Nephron progenitor cell (in vitro differentiated cells): Measurements from ENCODE around the gene TCF12.
A peak's percentile ranks its signal among the peaks of the same experiment; 100 is the strongest.

Experiments used
- DNase-seq: peaks from one replicate; pipeline ENCODE4 v3.0.0; 2021
- H3K27ac Mint-ChIP-seq: 2 replicates; pipeline ENCODE4 v1.8.0; 2021; ENCODE audit warnings: mild to moderate bottlenecking, moderate library complexity, mixed read lengths
- H3K27me3 Mint-ChIP-seq: 2 replicates; pipeline ENCODE4 v1.8.0; 2021; ENCODE audit warnings: mild to moderate bottlenecking, low read depth, mixed read lengths; ENCODE audit not compliant: poor library complexity
- H3K36me3 Mint-ChIP-seq: 2 replicates; pipeline ENCODE4 v1.8.0; 2021; ENCODE audit warnings: low read depth, mixed read lengths
- H3K4me1 Mint-ChIP-seq: 2 replicates; pipeline ENCODE4 v1.8.0; 2021; ENCODE audit warnings: mixed read lengths
- H3K4me3 Mint-ChIP-seq: 2 replicates; pipeline ENCODE4 v1.8.0; 2021; ENCODE audit warnings: mild to moderate bottlenecking, moderate library complexity, mixed read lengths
- H3K9me3 Mint-ChIP-seq: 2 replicates; pipeline ENCODE4 v1.8.0; 2021; ENCODE audit warnings: mild to moderate bottlenecking, moderate library complexity, mixed read lengths
- CTCF ChIP-seq: fragments of 200-600 bp; sonication (generic); IDR thresholded peaks from 2 replicates; pipeline ENCODE4 v1.5.0; 2021; ENCODE audit warnings: antibody characterized with exemption

The TCF12 gene

GRCh38 chr15:57297163-57297593 lies 378.7 kb downstream of the TCF12 start:
- Mint-ChIP-seq H3K27ac (peak overlapping the region; percentile 94), H3K27me3 (peaks cover 8% of the 10 kb centered on the region), H3K9me3 (peaks cover 13% of the 10 kb centered on the region), H3K36me3 (peaks cover 21% of the 10 kb centered on the region), H3K4me1 (peaks cover 51% of the 10 kb centered on the region), H3K4me3 (no peak overlapping the region)
- DNase-seq: no peak
- no peak for TF ChIP-seq CTCF

- H3K4me3 Mint-ChIP-seq: no peak overlapping the region
- DNase-seq: no peak
- peaks cover 16% of the 10 kb centered on the region for H3K36me3 Mint-ChIP-seq
- H3K27ac Mint-ChIP-seq: peak overlapping the region; percentile 94
- H3K4me1 Mint-ChIP-seq: peaks cover 51% of the 10 kb centered on the region
- peaks cover 9% of the 10 kb centered on the region for H3K27me3 Mint-ChIP-seq
- H3K9me3 Mint-ChIP-seq: peaks cover 8% of the 10 kb centered on the region
- no peak for TF ChIP-seq CTCF
Observed at GRCh38 chr15:57297630-57298029, 379.2 kb downstream of the TCF12 start.

GRCh38 chr15:57298204-57298603 lies 379.8 kb downstream of the TCF12 start:
- Mint-ChIP-seq H3K36me3 (peaks cover 10% of the 10 kb centered on the region), H3K9me3 (peaks cover 3% of the 10 kb centered on the region), H3K27me3 (peaks cover 9% of the 10 kb centered on the region), H3K4me1 (peaks cover 51% of the 10 kb centered on the region), H3K4me3 (no peak overlapping the region), H3K27ac (no peak overlapping the region)
- no peak for TF ChIP-seq CTCF
- DNase-seq: no peak

- Mint-ChIP-seq H3K9me3 (no peaks in the 10 kb centered on the region), H3K36me3 (peaks cover 4% of the 10 kb centered on the region), H3K4me1 (peaks cover 51% of the 10 kb centered on the region), H3K27me3 (peaks cover 10% of the 10 kb centered on the region), H3K4me3 (no peak overlapping the region), H3K27ac (peak overlapping the region; percentile 3)
- DNase-seq: no peak
- TF ChIP-seq CTCF: no peak
Observed at GRCh38 chr15:57298843-57299550, 380.6 kb downstream of the TCF12 start.

- no peak for TF ChIP-seq CTCF
- Mint-ChIP-seq H3K9me3 (no peaks in the 10 kb centered on the region), H3K36me3 (peaks cover 4% of the 10 kb centered on the region), H3K4me3 (no peak overlapping the region), H3K27me3 (peaks cover 15% of the 10 kb centered on the region), H3K4me1 (peaks cover 50% of the 10 kb centered on the region), H3K27ac (no peak overlapping the region)
- DNase-seq: no peak
Observed at GRCh38 chr15:57301307-57301706, 382.9 kb downstream of the TCF12 start.

GRCh38 chr15:57302640-57303257 lies 384.3 kb downstream of the TCF12 start:
- Mint-ChIP-seq H3K4me1 (peaks cover 44% of the 10 kb centered on the region), H3K9me3 (no peaks in the 10 kb centered on the region), H3K36me3 (no peaks in the 10 kb centered on the region), H3K4me3 (no peak overlapping the region), H3K27ac (no peak overlapping the region), H3K27me3 (peaks cover 10% of the 10 kb centered on the region)
- no peak for TF ChIP-seq CTCF
- DNase-seq: no peak
